Measurements from ENCODE around the gene LRMDA. TPM values are rescaled to one million over a fixed set of nuclear protein-coding genes. Genes with fewer than 3 reads are reported as not detected.

Gene LRMDA
- total and polyA plus RNA-seq, 3 experiments from 2014 or later: not detected

DNA sequence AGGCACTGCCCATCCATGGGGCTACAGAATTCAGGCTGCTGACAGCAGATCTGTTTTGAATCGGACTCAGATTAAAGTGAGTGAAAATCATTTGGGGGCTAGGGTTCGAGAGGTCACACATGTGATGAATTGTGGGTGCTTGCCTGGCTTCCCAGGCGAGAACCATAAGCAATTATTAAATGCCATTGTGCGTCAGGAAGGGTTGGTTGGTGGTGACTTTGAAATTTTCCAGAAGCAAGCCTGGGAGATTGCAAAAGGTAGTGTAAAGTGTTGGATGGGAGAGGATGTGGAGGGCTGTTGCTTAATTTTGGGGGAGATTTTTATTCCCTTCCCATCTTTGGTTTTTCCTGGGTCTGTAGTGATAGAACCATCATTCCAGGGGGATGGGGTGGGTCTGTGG lies 34.6 kb downstream of the LRMDA start:
- H3K27ac ChIP-seq (ENCODE audit: low read depth, low read length): no peak overlapping the region
- no peaks in the 10 kb centered on the region for H3K9me3 ChIP-seq (ENCODE audit: low read length)
- H3K4me1 Mint-ChIP-seq: no peaks in the 10 kb centered on the region
- CTCF ChIA-PET: no interaction called here
- H3K27me3 ChIP-seq (ENCODE audit: insufficient read depth, low read length, poor library complexity, severe bottlenecking): no peaks in the 10 kb centered on the region
- no peaks in the 10 kb centered on the region for H3K36me3 ChIP-seq (ENCODE audit: insufficient read depth, low read length)
- H3K36me3 Mint-ChIP-seq: no peaks in the 10 kb centered on the region
- H3K9me3 Mint-ChIP-seq: peaks cover 0 to 2% (median 0%) of the 10 kb centered on the region in 5 donors
- POLR2A ChIA-PET: no interaction called here
- no peak overlapping the region for H3K4me3 ChIP-seq (ENCODE audit: low read length)
- H3K27me3 Mint-ChIP-seq: peaks cover 10 to 22% of the 10 kb centered on the region in 2 donors
- no peaks in the 10 kb centered on the region for H3K4me1 ChIP-seq (ENCODE audit: insufficient read depth, low read length)
- no peak overlapping the region for H3K27ac Mint-ChIP-seq
- H3K4me3 Mint-ChIP-seq: no peak overlapping the region
- no peak for DNase-seq

DNA sequence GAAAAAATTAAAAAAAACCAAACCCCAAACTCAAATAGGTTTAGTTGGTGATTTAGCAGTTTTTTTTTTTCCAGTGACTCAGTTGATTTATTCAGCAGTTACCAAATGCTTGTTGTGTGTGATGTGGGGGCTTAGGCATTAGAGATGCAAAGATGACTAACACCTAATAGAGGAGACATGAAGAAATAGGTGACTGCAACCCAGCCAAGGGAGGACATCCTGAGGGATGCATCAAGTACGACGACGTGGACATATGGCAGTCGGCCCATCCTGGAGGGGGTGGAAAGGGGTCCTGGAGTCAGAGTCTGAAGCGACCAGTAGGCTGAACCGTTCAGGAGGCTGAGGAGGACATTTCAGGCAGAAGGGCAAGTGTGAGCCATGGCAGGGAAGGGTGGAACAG lies 35.5 kb downstream of the LRMDA start:
- POLR2A ChIA-PET: no interaction called here
- CTCF ChIA-PET: no interaction called here
- no peak for DNase-seq
- H3K36me3 Mint-ChIP-seq: no peaks in the 10 kb centered on the region
- no peak overlapping the region for H3K27ac ChIP-seq (ENCODE audit: low read depth, low read length)
- H3K27ac Mint-ChIP-seq: no peak overlapping the region
- no peak overlapping the region for H3K4me3 Mint-ChIP-seq
- no peaks in the 10 kb centered on the region for H3K4me1 Mint-ChIP-seq
- H3K27me3 ChIP-seq (ENCODE audit: insufficient read depth, low read length, poor library complexity, severe bottlenecking): no peaks in the 10 kb centered on the region
- H3K4me1 ChIP-seq (ENCODE audit: insufficient read depth, low read length): no peaks in the 10 kb centered on the region
- no peaks in the 10 kb centered on the region for H3K36me3 ChIP-seq (ENCODE audit: insufficient read depth, low read length)
- no peaks in the 10 kb centered on the region for H3K9me3 Mint-ChIP-seq
- H3K9me3 ChIP-seq (ENCODE audit: low read length): no peaks in the 10 kb centered on the region
- H3K4me3 ChIP-seq (ENCODE audit: low read length): no peak overlapping the region
- H3K27me3 Mint-ChIP-seq: peaks cover 13 to 22% of the 10 kb centered on the region in 2 donors

DNA sequence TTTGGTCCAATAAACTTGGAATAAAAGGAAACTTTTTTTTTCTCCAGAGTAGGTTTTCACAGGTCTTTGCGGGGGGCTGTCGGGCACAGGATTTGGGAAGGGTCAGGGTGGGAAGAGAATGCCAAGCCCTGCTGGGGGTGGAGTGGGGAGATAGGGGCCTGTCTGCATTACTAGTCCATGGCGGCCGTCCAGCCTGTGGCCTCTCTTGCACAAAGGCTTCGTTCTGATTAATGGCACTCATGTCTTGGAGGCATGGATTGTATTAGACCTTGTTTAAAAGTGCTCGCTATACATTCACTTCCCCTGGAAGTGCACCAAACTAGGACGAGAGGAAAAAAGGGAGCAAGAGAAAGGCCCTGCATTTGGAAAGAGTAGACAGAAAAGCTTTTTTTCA lies 37.2 kb downstream of the LRMDA start:
- Mint-ChIP-seq H3K4me1 (no peaks in the 10 kb centered on the region), H3K9me3 (peaks cover 0 to 2% (median 0%) of the 10 kb centered on the region in 5 donors), H3K27ac (no peak overlapping the region), H3K4me3 (no peak overlapping the region), H3K27me3 (peaks cover 14 to 28% of the 10 kb centered on the region in 2 donors), H3K36me3 (no peaks in the 10 kb centered on the region)
- DNase-seq: no peak
- no peak overlapping the region for H3K27ac ChIP-seq (ENCODE audit: low read depth, low read length)
- no peaks in the 10 kb centered on the region for H3K4me1 ChIP-seq (ENCODE audit: insufficient read depth, low read length)
- no peak overlapping the region for H3K4me3 ChIP-seq (ENCODE audit: low read length)
- H3K9me3 ChIP-seq (ENCODE audit: low read length): no peaks in the 10 kb centered on the region
- ChIA-PET POLR2A (no interaction called here), CTCF (no interaction called here)
- no peaks in the 10 kb centered on the region for H3K36me3 ChIP-seq (ENCODE audit: insufficient read depth, low read length)
- H3K27me3 ChIP-seq (ENCODE audit: insufficient read depth, low read length, poor library complexity, severe bottlenecking): no peaks in the 10 kb centered on the region

DNA sequence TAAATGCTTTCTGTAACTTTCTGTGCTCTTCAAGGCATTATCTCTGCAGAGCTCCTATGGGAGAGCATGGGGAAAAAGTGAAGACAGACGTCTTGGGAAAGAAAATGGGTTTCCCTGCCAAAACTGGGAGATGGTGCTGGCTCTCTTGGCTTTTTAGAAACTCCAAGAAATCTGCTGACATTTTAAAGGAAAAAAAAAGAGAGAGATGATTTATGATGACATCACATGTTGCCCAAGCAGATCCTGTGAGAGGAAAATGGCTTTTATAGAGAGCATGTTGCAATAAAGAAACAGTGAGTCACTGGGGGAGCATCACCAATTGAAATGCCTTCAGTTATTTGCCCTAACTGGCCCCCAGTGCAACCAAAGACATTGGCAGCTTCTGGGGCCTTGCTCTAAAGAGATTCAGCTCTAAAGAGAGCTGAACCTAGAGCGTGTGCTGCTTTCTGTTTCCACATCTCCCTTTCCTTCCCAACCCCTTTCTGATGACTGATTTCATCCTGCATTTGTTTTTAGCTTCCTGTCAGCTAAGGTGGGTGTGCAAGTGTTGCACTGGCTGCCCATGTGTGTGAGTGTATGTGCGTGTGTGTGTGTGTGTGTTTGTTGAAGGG lies 37.7 kb downstream of the LRMDA start:
- POLR2A ChIA-PET: no interaction called here
- Mint-ChIP-seq H3K4me1 (no peaks in the 10 kb centered on the region), H3K4me3 (no peak overlapping the region), H3K9me3 (peaks cover 0 to 2% (median 0%) of the 10 kb centered on the region in 5 donors), H3K36me3 (no peaks in the 10 kb centered on the region), H3K27ac (no peak overlapping the region), H3K27me3 (peaks cover 14 to 27% of the 10 kb centered on the region in 2 donors)
- no peak overlapping the region for H3K4me3 ChIP-seq (ENCODE audit: low read length)
- no peaks in the 10 kb centered on the region for H3K36me3 ChIP-seq (ENCODE audit: insufficient read depth, low read length)
- no peaks in the 10 kb centered on the region for H3K27me3 ChIP-seq (ENCODE audit: insufficient read depth, low read length, poor library complexity, severe bottlenecking)
- H3K4me1 ChIP-seq (ENCODE audit: insufficient read depth, low read length): no peaks in the 10 kb centered on the region
- CTCF ChIA-PET: no interaction called here
- H3K9me3 ChIP-seq (ENCODE audit: low read length): no peaks in the 10 kb centered on the region
- no peak overlapping the region for H3K27ac ChIP-seq (ENCODE audit: low read depth, low read length)
- DNase-seq: no peak

DNA sequence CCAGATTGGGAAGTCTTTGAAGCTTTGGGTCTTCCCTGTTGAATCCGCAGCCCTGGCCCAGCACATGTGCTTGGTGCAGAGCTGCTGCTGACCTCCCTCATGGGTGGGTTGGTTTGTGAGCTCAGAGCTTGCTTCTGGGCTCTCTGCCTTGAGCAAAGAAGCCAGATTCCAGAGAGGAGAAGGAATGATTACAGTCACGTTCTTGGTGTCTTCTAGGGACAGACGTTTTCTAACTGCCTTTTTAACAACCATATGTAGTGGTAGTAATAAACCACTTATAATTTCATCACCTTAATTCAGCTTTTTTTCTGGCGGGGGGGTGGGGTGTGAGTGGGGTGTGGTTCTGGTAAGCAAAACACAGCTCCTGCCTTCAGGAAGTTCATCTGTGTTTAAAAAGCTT lies 39.5 kb downstream of the LRMDA start:
- peaks cover 16 to 23% of the 10 kb centered on the region in 2 donors for H3K27me3 Mint-ChIP-seq
- no peak overlapping the region for H3K4me3 ChIP-seq (ENCODE audit: low read length)
- POLR2A ChIA-PET: no interaction called here
- H3K36me3 ChIP-seq (ENCODE audit: insufficient read depth, low read length): no peaks in the 10 kb centered on the region
- H3K4me1 Mint-ChIP-seq: no peaks in the 10 kb centered on the region
- no peaks in the 10 kb centered on the region for H3K9me3 ChIP-seq (ENCODE audit: low read length)
- no peaks in the 10 kb centered on the region for H3K27me3 ChIP-seq (ENCODE audit: insufficient read depth, low read length, poor library complexity, severe bottlenecking)
- no peak overlapping the region for H3K4me3 Mint-ChIP-seq
- CTCF ChIA-PET: no interaction called here
- no peaks in the 10 kb centered on the region for H3K4me1 ChIP-seq (ENCODE audit: insufficient read depth, low read length)
- peaks cover 0 to 2% (median 0%) of the 10 kb centered on the region in 5 donors for H3K9me3 Mint-ChIP-seq
- H3K27ac Mint-ChIP-seq: no peak overlapping the region
- no peaks in the 10 kb centered on the region for H3K36me3 Mint-ChIP-seq
- H3K27ac ChIP-seq (ENCODE audit: low read depth, low read length): no peak overlapping the region
- no peak for DNase-seq

DNA sequence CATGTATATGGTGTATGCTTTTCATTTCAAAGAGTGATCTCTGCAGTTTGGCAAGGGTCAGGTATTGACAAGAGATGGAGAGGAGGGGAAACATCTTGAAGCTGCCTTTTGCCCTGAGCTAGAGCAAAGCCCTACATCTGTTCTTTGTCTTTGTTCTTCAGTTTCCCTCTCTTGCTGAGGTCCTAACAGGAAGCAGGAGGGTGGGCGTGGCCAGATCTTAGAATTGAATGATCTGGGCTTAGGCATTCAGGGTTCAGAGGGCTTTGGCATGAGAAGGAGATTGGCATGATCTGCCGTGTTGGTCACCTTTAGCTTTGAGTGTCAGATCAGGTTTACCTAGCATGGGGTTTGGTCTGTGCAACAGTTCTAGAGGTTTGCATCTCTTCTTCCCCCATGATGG lies 41.3 kb downstream of the LRMDA start:
- ChIA-PET POLR2A (no interaction called here), CTCF (no interaction called here)
- H3K9me3 ChIP-seq (ENCODE audit: low read length): no peaks in the 10 kb centered on the region
- no peaks in the 10 kb centered on the region for H3K27me3 ChIP-seq (ENCODE audit: insufficient read depth, low read length, poor library complexity, severe bottlenecking)
- H3K4me1 ChIP-seq (ENCODE audit: insufficient read depth, low read length): no peaks in the 10 kb centered on the region
- Mint-ChIP-seq H3K9me3 (peaks cover 0 to 2% (median 0%) of the 10 kb centered on the region in 5 donors), H3K27ac (no peak overlapping the region), H3K27me3 (peaks cover 13 to 16% of the 10 kb centered on the region in 2 donors), H3K4me1 (no peaks in the 10 kb centered on the region), H3K4me3 (no peak overlapping the region), H3K36me3 (no peaks in the 10 kb centered on the region)
- H3K4me3 ChIP-seq (ENCODE audit: low read length): no peak overlapping the region
- H3K36me3 ChIP-seq (ENCODE audit: insufficient read depth, low read length): no peaks in the 10 kb centered on the region
- DNase-seq: no peak
- no peak overlapping the region for H3K27ac ChIP-seq (ENCODE audit: low read depth, low read length)

DNA sequence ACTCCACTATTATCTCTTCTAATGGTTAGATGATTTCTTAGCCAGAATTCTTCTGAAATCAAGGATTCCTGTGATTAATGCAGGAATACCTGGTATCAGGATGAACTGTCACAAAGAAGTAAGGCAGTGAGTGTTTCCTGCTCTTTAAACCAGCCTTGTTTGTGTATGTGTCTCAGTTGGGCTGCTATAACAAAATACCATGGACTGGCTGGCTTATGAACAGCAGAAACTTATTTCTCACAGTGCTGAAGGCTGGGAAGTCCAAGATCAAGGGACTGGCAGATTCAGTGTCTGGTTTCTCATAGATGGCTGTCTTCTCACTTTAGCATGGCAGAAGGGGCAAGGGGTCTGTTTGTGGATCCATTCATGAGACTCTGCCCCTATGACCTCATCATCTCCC lies 42.7 kb downstream of the LRMDA start:
- Mint-ChIP-seq H3K4me3 (no peak overlapping the region), H3K27me3 (peaks cover 14 to 18% of the 10 kb centered on the region in 2 donors)
- CTCF ChIA-PET: no interaction called here

DNA sequence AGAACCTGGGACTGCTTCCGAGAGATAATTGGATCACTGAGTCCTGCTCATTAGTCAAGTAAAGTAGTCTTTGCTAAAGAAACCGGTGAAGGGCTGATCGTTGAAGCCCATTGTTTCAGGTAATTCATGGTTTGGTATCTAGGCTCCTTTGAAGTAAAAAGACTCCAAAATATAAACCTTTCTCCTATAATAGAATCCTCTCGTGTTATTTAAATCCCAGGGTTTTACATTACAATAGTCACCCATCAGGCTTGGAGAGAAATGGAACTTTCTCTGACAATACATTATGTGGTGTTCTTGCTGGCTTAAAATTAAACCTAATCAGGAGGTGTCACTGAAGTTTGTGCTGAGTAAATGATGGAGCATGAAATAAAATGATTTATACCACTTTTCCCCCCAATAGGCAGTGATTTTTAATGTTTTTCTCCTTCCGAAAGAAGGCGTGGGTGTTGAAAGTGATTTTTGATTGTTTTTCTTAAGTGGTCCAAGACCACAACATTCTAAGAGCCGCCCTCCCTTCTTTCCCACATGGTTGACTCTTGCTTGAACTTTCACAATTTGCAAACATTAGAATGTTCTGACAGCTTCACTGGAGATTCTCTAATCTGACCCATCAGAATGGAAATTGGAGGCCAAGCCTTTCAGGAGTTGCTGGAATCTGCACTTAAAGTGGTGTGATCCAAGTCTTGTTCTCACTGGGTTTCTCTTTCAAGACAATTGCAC lies 44.2 kb downstream of the LRMDA start:
- Histone ChIP-seq H3K4me3 (ENCODE audit: low read length) (no peak overlapping the region), H3K27me3 (ENCODE audit: insufficient read depth, low read length, poor library complexity, severe bottlenecking) (no peaks in the 10 kb centered on the region), H3K27ac (ENCODE audit: low read depth, low read length) (no peak overlapping the region), H3K9me3 (ENCODE audit: low read length) (no peaks in the 10 kb centered on the region), H3K4me1 (ENCODE audit: insufficient read depth, low read length) (no peaks in the 10 kb centered on the region), H3K36me3 (ENCODE audit: insufficient read depth, low read length) (no peaks in the 10 kb centered on the region)
- peaks cover 14 to 18% of the 10 kb centered on the region in 2 donors for H3K27me3 Mint-ChIP-seq
- H3K4me1 Mint-ChIP-seq: no peaks in the 10 kb centered on the region
- DNase-seq: no peak
- CTCF ChIA-PET: no interaction called here
- no peak overlapping the region for H3K4me3 Mint-ChIP-seq
- peaks cover 0 to 2% (median 0%) of the 10 kb centered on the region in 5 donors for H3K9me3 Mint-ChIP-seq
- POLR2A ChIA-PET: no interaction called here
- H3K36me3 Mint-ChIP-seq: no peaks in the 10 kb centered on the region
- H3K27ac Mint-ChIP-seq: no peak overlapping the region

More for the DNA sequence above, 42.7 kb downstream of the LRMDA start:
- H3K27me3 ChIP-seq (ENCODE audit: insufficient read depth, low read length, poor library complexity, severe bottlenecking): no peaks in the 10 kb centered on the region
- Mint-ChIP-seq H3K27ac (no peak overlapping the region), H3K9me3 (peaks cover 0 to 2% (median 0%) of the 10 kb centered on the region in 5 donors), H3K36me3 (no peaks in the 10 kb centered on the region), H3K4me1 (no peaks in the 10 kb centered on the region)
- H3K9me3 ChIP-seq (ENCODE audit: low read length): no peaks in the 10 kb centered on the region
- no peak for DNase-seq
- POLR2A ChIA-PET: no interaction called here
- H3K36me3 ChIP-seq (ENCODE audit: insufficient read depth, low read length): no peaks in the 10 kb centered on the region
- H3K4me3 ChIP-seq (ENCODE audit: low read length): no peak overlapping the region
- no peak overlapping the region for H3K27ac ChIP-seq (ENCODE audit: low read depth, low read length)
- no peaks in the 10 kb centered on the region for H3K4me1 ChIP-seq (ENCODE audit: insufficient read depth, low read length)

All from CD8-positive, alpha-beta memory T cell (primary cell).